Kidney epithelial cell (primary cell): ENCODE results near the gene ZFAND3. TPM values are rescaled to one million over a fixed set of nuclear protein-coding genes. Genes with fewer than 3 reads are reported as not detected.

Experiments used
- DNase-seq: peaks from one replicate; pipeline ENCODE4 v3.0.0-alpha.2; 2010; ENCODE audit warnings: low read depth
- H3K27me3 ChIP-seq: 2 replicates; pipeline ENCODE4 v1.6.0; 2011; ENCODE audit warnings: low read length; ENCODE audit not compliant: control insufficient read depth, insufficient read depth
- H3K36me3 ChIP-seq: 2 replicates; pipeline ENCODE4 v1.5.1; 2011; ENCODE audit warnings: low read length; ENCODE audit not compliant: control insufficient read depth, insufficient read depth
- H3K4me3 ChIP-seq: 2 replicates; pipeline ENCODE4 v1.5.1; 2011; ENCODE audit warnings: low read depth, mild to moderate bottlenecking, control low read depth, low read length
- CTCF ChIP-seq: IDR thresholded peaks from 2 replicates; pipeline ENCODE4 v1.5.1; 2011; ENCODE audit warnings: mild to moderate bottlenecking, moderate library complexity, low read length, control low read depth, inconsistent platforms; ENCODE audit not compliant: insufficient read depth, poor library complexity, severe bottlenecking
- total RNA-seq: library from RNA; depleted of rRNA; stranded (reverse); fragments of >200 nt; gene quantifications from 2 replicates; pipeline ENCODE4 v1.2.3, GENCODE V29; 2015

The ZFAND3 gene
- total RNA-seq, 1 donor from 2014 or later, result 49.4 TPM

DNA sequence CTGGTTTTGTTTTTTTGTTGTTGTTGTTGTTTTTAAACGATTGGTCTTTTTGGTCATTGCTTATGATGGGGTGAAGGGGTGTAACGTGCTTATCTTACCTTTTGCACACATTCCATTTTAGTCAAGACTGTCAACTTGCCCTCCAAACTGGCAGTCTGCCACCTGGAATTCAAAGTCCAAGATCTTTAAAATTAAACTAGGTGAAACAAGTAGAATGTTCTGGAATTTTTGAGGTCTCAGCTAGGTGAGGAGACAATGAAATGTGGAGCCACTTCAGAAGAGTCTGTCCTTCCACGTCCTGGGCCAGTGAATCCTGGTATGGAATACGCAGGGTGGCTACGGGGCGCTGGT lies 344.6 kb downstream of the ZFAND3 start:
- no peak for DNase-seq
- H3K4me3 ChIP-seq, result no peak overlapping the region
- no peak for TF ChIP-seq CTCF

DNA sequence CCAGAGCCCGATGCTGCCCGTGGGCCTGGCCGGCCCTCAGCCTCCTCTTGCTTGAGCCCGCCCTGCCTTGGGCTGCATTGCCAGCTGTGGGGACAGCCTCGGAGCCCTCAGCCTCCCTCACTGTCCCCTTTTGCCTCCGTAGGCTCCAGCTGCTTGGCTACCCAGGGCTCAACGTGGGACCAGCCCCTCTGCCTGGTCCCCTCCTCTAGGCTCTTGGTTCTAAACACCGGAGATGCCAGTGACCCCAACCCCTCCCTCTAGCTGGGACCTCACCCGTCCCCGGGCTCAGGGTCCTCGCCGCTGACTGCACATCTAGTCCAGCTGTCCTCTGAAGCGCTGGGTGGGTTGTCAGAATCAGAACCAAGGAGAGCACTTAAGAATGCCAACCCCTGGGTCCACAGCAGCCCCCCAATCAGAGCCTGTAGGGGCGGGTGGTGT lies 345.2 kb downstream of the ZFAND3 start:
- no peak for DNase-seq
- no peak overlapping the region for H3K4me3 ChIP-seq
- TF ChIP-seq CTCF, result no peak
- no peaks in the 10 kb centered on the region for H3K36me3 ChIP-seq
- H3K27me3 ChIP-seq, result no peaks in the 10 kb centered on the region

More for the DNA sequence above, 344.6 kb downstream of the ZFAND3 start:
- Histone ChIP-seq H3K27me3 (no peaks in the 10 kb centered on the region), H3K36me3 (no peaks in the 10 kb centered on the region)

DNA sequence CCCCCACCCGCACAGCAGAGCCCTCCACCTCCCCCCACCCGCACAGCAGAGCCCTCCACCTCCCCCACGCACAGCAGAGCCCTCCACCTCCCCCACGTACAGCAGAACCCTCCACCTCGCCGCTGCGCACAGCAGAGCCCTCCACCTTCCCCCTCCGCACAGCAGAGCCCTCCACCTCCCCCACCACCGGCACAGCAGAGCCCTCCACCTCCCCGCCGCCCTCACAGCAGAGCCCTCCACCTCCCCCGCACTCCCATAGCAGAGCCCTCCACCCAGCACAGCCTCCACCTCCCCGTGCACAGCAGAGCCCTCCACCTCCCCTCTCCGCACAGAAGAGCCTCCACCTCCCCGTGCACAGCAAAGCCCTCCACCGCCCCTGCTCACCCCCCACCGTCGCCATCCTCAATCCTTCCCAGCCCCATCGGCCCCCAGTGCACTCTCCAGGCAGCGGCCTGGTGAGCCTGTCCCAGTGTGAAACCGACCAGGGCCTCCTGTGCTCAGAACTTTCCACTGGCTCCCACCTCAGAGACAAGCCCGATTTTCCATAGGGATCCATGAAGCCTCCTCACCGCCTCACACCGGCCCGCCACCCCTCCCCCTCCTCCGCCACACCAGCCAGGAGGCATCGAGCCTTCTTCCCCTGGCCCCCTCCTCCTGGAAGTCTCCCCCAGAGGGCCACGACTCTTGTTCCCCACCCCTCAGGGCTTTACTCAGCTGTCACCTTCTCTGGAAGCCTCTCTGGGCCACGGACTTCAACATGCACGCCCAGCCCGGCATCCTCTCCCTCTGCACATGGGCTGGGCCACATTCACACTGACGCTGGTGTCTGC lies 347.1 kb downstream of the ZFAND3 start:
- H3K36me3 ChIP-seq, result no peaks in the 10 kb centered on the region
- TF ChIP-seq CTCF, result no peak
- no peaks in the 10 kb centered on the region for H3K27me3 ChIP-seq
- DNase-seq, result no peak
- no peak overlapping the region for H3K4me3 ChIP-seq

- H3K36me3 ChIP-seq, result no peaks in the 10 kb centered on the region
- H3K27me3 ChIP-seq, result no peaks in the 10 kb centered on the region
- no peak for TF ChIP-seq CTCF
- no peak for DNase-seq
- H3K4me3 ChIP-seq, result no peak overlapping the region
These were observed 348.1 kb downstream of the ZFAND3 start for GRCh38 chr6:38167598-38167997.

- no peak for DNase-seq
- H3K27me3 ChIP-seq, result no peaks in the 10 kb centered on the region
- no peak for TF ChIP-seq CTCF
- H3K36me3 ChIP-seq, result no peaks in the 10 kb centered on the region
- H3K4me3 ChIP-seq, result no peak overlapping the region
These were observed 348.6 kb downstream of the ZFAND3 start for GRCh38 chr6:38168126-38168525.

- Histone ChIP-seq H3K4me3 (no peak overlapping the region), H3K36me3 (no peaks in the 10 kb centered on the region), H3K27me3 (no peaks in the 10 kb centered on the region)
- DNase-seq, result no peak
- TF ChIP-seq CTCF, result no peak
These were observed 349.2 kb downstream of the ZFAND3 start for GRCh38 chr6:38168699-38169098.
